GM23248 (cell line): ENCODE results near the gene PEMT. TPM values are rescaled to one million over a fixed set of nuclear protein-coding genes. Genes with fewer than 3 reads are reported as not detected.

ENCODE experiments used
- DNase-seq: peaks from one replicate; pipeline ENCODE4 v3.0.0-alpha.2; 2015
- H2AFZ ChIP-seq: fragments of 200-600 bp; sonication (generic); 2 replicates; pipeline ENCODE4 v1.6.1; 2016; ENCODE audit warnings: antibody characterized with exemption
- H3F3A ChIP-seq: fragments of 200-600 bp; sonication (generic); 2 replicates; pipeline ENCODE4 v1.6.1; 2016; ENCODE audit warnings: mild to moderate bottlenecking, antibody characterized with exemption, mixed run types; ENCODE audit not compliant: insufficient read depth
- H3K27ac ChIP-seq: fragments of 200-600 bp; sonication (generic); 2 replicates; pipeline ENCODE4 v1.5.1; 2016; ENCODE audit warnings: mild to moderate bottlenecking
- H3K27me3 ChIP-seq: fragments of 200-600 bp; sonication (generic); replicated peaks from 2 replicates; pipeline ENCODE4 v1.6.1; 2016; ENCODE audit warnings: mild to moderate bottlenecking; ENCODE audit not compliant: insufficient read depth
- H3K36me3 ChIP-seq: fragments of 200-600 bp; sonication (generic); 2 replicates; pipeline ENCODE4 v1.6.1; 2016; ENCODE audit warnings: low read depth, mild to moderate bottlenecking
- H3K4me1 ChIP-seq: fragments of 200-600 bp; sonication (generic); 2 replicates; pipeline ENCODE4 v1.6.1; 2016; ENCODE audit warnings: mild to moderate bottlenecking; ENCODE audit not compliant: insufficient read depth
- H3K4me2 ChIP-seq: fragments of 200-600 bp; sonication (generic); one replicate; pipeline ENCODE4 v1.6.1; 2016; ENCODE audit warnings: mild to moderate bottlenecking; ENCODE audit not compliant: unreplicated experiment
- H3K4me3 ChIP-seq: fragments of 200-600 bp; sonication (generic); 2 replicates; pipeline ENCODE4 v1.5.1; 2016; ENCODE audit warnings: mild to moderate bottlenecking
- H3K79me2 ChIP-seq: fragments of 200-600 bp; sonication (generic); 2 replicates; pipeline ENCODE4 v1.6.1; 2016; ENCODE audit warnings: mild to moderate bottlenecking; ENCODE audit not compliant: insufficient read depth
- H3K9ac ChIP-seq: fragments of 200-600 bp; sonication (generic); 2 replicates; pipeline ENCODE4 v1.6.1; 2016; ENCODE audit warnings: mild to moderate bottlenecking
- H3K9me2 ChIP-seq: fragments of 200-600 bp; sonication (generic); 2 replicates; pipeline ENCODE4 v1.6.1; 2016; ENCODE audit warnings: mixed run types, mild to moderate bottlenecking, moderate library complexity; ENCODE audit not compliant: insufficient read depth
- H3K9me3 ChIP-seq: fragments of 200-600 bp; sonication (generic); one replicate; pipeline ENCODE4 v1.6.1; 2017; ENCODE audit warnings: low read depth
- H4K20me1 ChIP-seq: fragments of 200-600 bp; sonication (generic); 2 replicates; pipeline ENCODE4 v1.6.0; 2016; ENCODE audit not compliant: insufficient read depth
- EZH2 ChIP-seq: fragments of 200-600 bp; sonication (generic); IDR thresholded peaks from 2 replicates; pipeline ENCODE4 v1.6.1; 2018; ENCODE audit warnings: antibody characterized with exemption, mild to moderate bottlenecking; ENCODE audit not compliant: insufficient read depth, poor library complexity, severe bottlenecking
- EZH2phosphoT487 ChIP-seq: fragments of 200-600 bp; sonication (generic); IDR thresholded peaks from 2 replicates; pipeline ENCODE4 v1.6.1; 2018; ENCODE audit warnings: antibody characterized with exemption, moderate library complexity, mild to moderate bottlenecking, low read depth; ENCODE audit not compliant: insufficient read depth
- WGBS, 2 experiments: methylation state at CpG; one replicate each; pipeline ENCODE4 v1.1.6; 2015 to 2017; ENCODE audit warnings: low lambda C conversion rate in 2 of 2, low coverage in 1 of 2; ENCODE audit errors: missing lambda C conversion rate in 2 of 2; 5-methylcytosine and 5-hydroxymethylcytosine counted together
- in situ Hi-C: fragments of 300-500 bp; cut with MboI; formaldehyde crosslinking; loops from 2 replicates; pipeline ENCODE4 v1.15.0; 2020
- polyA plus RNA-seq: library from polyadenylated mRNA; unstranded; fragments of >200 nt; fragmentation: Nextera tagmentation; extraction: Ambion mirVana; gene quantifications from 2 replicates; pipeline ENCODE4 v1.2.1, GENCODE V29; 2016
- total RNA-seq: library from RNA; depleted of rRNA; stranded (reverse); fragments of >200 nt; shearing (Covaris generic); gene quantifications from 2 replicates; pipeline ENCODE4 v1.2.3, GENCODE V29; 2014

Gene PEMT
- total and polyA plus RNA-seq, 2 experiments from 2014 or later: 62.0 to 68.7 TPM

DNA sequence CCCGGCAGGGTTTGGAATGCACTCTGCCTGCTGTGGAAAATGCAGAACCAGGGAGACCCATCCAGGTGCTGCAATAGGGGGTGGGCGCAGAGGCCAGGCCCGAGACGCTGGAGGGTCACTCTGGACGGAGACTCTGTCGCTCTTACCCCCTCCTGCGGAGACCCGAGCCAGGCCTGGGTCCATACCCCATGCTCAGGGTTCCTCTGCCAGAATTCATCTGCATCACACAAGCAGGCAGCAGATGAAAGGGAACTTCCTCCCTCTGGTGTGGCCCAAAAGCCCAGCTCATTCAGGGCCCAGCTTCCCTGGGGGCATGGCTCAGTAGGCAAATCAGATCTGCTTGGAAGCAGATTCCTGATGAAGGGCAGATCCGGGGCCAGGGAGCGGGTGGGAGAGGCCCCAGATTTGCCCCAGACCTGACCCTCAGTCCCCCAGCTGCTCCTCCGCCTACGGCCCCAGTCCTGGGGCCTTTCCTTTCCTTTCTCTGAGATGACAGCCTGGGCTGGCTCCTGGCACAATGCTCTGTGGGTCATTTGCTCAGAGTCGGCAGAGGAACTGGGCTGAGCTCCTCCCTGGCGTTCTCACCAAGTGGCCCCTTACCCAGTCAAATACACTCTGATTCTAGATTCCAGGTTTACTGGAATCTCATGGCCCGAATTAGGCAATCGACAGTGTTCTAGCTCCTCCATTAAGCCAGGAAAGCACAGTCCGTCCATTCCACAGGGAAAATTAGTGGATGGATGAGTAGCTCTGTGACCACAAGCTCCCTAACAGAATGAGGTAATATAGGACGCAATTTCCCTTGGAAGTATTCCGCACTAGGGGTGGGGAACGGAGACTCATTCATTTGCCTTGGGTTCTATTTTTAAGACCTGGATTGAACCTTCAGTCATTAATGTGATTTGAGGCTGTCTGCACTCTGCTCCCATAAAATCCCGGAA is 76.2 kb downstream of the PEMT start:
- in situ Hi-C loops: no loop called here
- no peaks in the 10 kb centered on the region for H3K9me3 ChIP-seq
- H3K4me1 ChIP-seq: no peaks in the 10 kb centered on the region
- DNase-seq: no peak
- no peaks in the 10 kb centered on the region for H3K36me3 ChIP-seq
- H3K27me3 ChIP-seq: no peaks in the 10 kb centered on the region
- WGBS, 2 experiments: 92 to 95% methylated on average over 19 to 21 of the region's 21 CpGs
- no peak overlapping the region for H3K4me2 ChIP-seq
- H3K4me3 ChIP-seq: no peak overlapping the region
- H3F3A ChIP-seq: no peaks in the 10 kb centered on the region
- H3K9ac ChIP-seq: no peak overlapping the region
- TF ChIP-seq EZH2: no peak
- no peak for TF ChIP-seq EZH2phosphoT487
- H2AFZ ChIP-seq: no peak overlapping the region
- no peaks in the 10 kb centered on the region for H4K20me1 ChIP-seq
- no peak overlapping the region for H3K27ac ChIP-seq
- no peaks in the 10 kb centered on the region for H3K79me2 ChIP-seq
- no peaks in the 10 kb centered on the region for H3K9me2 ChIP-seq

- no peaks in the 10 kb centered on the region for H3K36me3 ChIP-seq
- H3K9me2 ChIP-seq: no peaks in the 10 kb centered on the region
- no peak for DNase-seq
- H3F3A ChIP-seq: no peaks in the 10 kb centered on the region
- TF ChIP-seq EZH2phosphoT487 (no peak), EZH2 (no peak)
- H3K9me3 ChIP-seq: no peaks in the 10 kb centered on the region
- no peaks in the 10 kb centered on the region for H4K20me1 ChIP-seq
- no peaks in the 10 kb centered on the region for H3K79me2 ChIP-seq
- no peak overlapping the region for H3K4me2 ChIP-seq
- H2AFZ ChIP-seq: no peak overlapping the region
- H3K27me3 ChIP-seq: no peaks in the 10 kb centered on the region
- H3K4me3 ChIP-seq: no peak overlapping the region
- in situ Hi-C loops: no loop called here
- 93 to 95% methylated on average over 14 to 16 of the region's 16 CpGs for WGBS, 2 experiments
- no peak overlapping the region for H3K9ac ChIP-seq
- no peak overlapping the region for H3K27ac ChIP-seq
- H3K4me1 ChIP-seq: no peaks in the 10 kb centered on the region
Measured at GRCh38 chr17:17514361-17514992, 77.0 kb downstream of the PEMT start.

DNA sequence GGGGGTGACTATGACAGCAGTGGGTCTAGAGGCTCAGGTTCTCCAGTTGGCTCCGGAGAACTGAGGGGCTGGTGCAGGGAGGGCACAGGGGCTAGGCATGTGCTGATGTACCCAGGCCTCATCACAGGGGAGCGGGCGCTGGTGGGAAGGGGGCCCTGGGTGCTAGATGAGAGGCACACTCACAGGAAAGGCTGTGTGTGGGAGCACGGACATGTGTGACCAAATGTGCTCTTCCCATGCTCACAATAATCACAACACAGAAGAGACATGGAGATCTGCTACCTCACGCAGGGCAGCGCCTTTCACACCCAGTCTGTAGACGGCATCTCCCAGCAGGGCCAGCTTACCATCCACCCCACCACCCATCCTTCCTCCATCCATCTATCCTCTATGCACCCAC is 77.9 kb downstream of the PEMT start:
- no peak overlapping the region for H3K9ac ChIP-seq
- H2AFZ ChIP-seq: no peak overlapping the region
- no peak for DNase-seq
- in situ Hi-C loops: no loop called here
- TF ChIP-seq EZH2 (no peak), EZH2phosphoT487 (no peak)
- no peaks in the 10 kb centered on the region for H3K36me3 ChIP-seq
- H4K20me1 ChIP-seq: no peaks in the 10 kb centered on the region
- H3K4me2 ChIP-seq: no peak overlapping the region
- H3K9me3 ChIP-seq: no peaks in the 10 kb centered on the region
- H3K4me3 ChIP-seq: no peak overlapping the region
- no peaks in the 10 kb centered on the region for H3K27me3 ChIP-seq
- H3K4me1 ChIP-seq: no peaks in the 10 kb centered on the region
- no peaks in the 10 kb centered on the region for H3K79me2 ChIP-seq
- WGBS, 2 experiments: 98 to 100% methylated on average over 7 of the region's 7 CpGs
- H3K9me2 ChIP-seq: no peaks in the 10 kb centered on the region
- H3F3A ChIP-seq: no peaks in the 10 kb centered on the region
- no peak overlapping the region for H3K27ac ChIP-seq

- Histone ChIP-seq H3K9me3 (no peaks in the 10 kb centered on the region), H3K36me3 (no peaks in the 10 kb centered on the region), H3F3A (no peaks in the 10 kb centered on the region), H3K4me3 (no peak overlapping the region), H3K9me2 (no peaks in the 10 kb centered on the region), H4K20me1 (no peaks in the 10 kb centered on the region), H3K27ac (no peak overlapping the region), H3K79me2 (no peaks in the 10 kb centered on the region), H3K4me1 (no peaks in the 10 kb centered on the region), H3K9ac (no peak overlapping the region), H3K27me3 (no peaks in the 10 kb centered on the region), H2AFZ (no peak overlapping the region), H3K4me2 (no peak overlapping the region)
- TF ChIP-seq EZH2 (no peak), EZH2phosphoT487 (no peak)
- in situ Hi-C loops: no loop called here
- 96% methylated on average over 5 of the region's 5 CpGs for WGBS, 2 experiments
- DNase-seq: peak; percentile 8
Measured at GRCh38 chr17:17512866-17513265, 78.6 kb downstream of the PEMT start.
